Adrenal gland (tissue), 5 donors: ENCODE results near the gene HTR4.

Experiments used
- POLR2A ChIP-seq, 2 donors: fragments of 450-650 bp; IDR thresholded peaks; one replicate each; pipeline ENCODE4 v1.6.1; 2017; ENCODE audit warnings: antibody characterized with exemption in 2 of 2, mild to moderate bottlenecking in 2 of 2, moderate library complexity in 1 of 2
- TF ChIP-seq, protein P1 (sequence below), 6 experiments: fragments of 450-650 bp in 4 of 6; fragments of 200-600 bp in 2 of 6; sonication (generic) in 1 of 6; IDR thresholded peaks; 1 replicate in 5 of 6; 2 replicates in 1 of 6; pipeline versions ENCODE4 v1.5.1 to v1.8.0; 2016 to 2021; ENCODE audit warnings: antibody characterized with exemption in 6 of 6, mild to moderate bottlenecking in 2 of 6, moderate library complexity in 1 of 6
- donor health status: DM: no; HTN: no; CAD: no.

DNA sequence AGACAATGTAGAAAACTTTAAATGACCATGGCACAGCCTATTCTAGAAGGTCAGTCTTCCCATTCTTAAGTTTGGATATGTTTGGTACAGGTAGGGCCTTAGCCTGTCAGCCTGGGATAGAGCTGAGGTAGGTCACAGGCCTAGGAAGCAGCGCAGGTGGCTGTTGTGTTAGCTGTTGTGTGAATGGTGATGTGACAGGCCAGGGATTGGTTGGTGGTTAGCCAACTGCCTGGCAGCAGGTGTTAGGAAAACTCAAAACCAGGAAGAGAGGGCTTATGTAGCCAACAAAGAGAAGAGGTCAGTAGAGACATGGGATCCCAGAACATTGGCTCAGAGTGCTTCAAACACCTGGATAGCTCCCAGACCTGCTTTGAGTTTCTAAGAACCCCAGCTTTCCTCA, 186.4 kb downstream of the HTR4 start:
- TF ChIP-seq, protein P1, sequence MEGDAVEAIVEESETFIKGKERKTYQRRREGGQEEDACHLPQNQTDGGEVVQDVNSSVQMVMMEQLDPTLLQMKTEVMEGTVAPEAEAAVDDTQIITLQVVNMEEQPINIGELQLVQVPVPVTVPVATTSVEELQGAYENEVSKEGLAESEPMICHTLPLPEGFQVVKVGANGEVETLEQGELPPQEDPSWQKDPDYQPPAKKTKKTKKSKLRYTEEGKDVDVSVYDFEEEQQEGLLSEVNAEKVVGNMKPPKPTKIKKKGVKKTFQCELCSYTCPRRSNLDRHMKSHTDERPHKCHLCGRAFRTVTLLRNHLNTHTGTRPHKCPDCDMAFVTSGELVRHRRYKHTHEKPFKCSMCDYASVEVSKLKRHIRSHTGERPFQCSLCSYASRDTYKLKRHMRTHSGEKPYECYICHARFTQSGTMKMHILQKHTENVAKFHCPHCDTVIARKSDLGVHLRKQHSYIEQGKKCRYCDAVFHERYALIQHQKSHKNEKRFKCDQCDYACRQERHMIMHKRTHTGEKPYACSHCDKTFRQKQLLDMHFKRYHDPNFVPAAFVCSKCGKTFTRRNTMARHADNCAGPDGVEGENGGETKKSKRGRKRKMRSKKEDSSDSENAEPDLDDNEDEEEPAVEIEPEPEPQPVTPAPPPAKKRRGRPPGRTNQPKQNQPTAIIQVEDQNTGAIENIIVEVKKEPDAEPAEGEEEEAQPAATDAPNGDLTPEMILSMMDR (IDR thresholded peaks at IDR 0.05): no peak
- no peak for TF ChIP-seq POLR2A (IDR thresholded peaks at IDR 0.05)
